GM18507 (cell line): ENCODE measurements around the gene TUBA4A.
"Not testable (repeated sequence)": the region's sequence is repeated elsewhere in the genome, so short reads cannot be mapped to it uniquely, and the experiment has no call there.

Experiments
- DNase-seq: peaks from one replicate; pipeline ENCODE4 v3.0.0; 2011; ENCODE audit warnings: low read depth; ENCODE audit not compliant: insufficient read length; ENCODE audit errors: extremely low spot score
- FAIRE-seq: peaks from 2 replicates; lab custom pipeline; 2011; peaks lifted over from hg19 to GRCh38; lab: Jason Lieb, UNC

The TUBA4A gene

DNA sequence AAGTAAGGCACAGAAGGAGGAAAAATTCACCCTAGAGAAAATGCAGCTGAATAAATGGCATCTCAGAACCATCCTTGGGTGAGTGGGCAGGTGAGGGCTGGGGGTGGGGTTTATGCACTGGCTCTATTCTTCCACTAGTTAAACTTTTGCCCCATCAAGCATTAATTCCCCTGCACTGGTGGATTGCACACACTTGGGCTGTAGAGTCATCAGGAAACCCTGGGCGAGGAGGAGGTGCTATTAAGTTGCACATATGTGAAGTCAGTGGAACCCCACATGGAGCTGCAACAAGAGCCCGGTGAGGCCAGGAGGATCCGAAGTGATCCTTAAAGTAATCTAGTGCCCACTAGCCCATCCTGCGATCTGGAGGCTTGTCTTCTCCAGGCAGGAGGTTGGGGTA is 18.6 kb upstream of the TUBA4A start:
- FAIRE-seq (no peak), DNase-seq (no peak)

DNA sequence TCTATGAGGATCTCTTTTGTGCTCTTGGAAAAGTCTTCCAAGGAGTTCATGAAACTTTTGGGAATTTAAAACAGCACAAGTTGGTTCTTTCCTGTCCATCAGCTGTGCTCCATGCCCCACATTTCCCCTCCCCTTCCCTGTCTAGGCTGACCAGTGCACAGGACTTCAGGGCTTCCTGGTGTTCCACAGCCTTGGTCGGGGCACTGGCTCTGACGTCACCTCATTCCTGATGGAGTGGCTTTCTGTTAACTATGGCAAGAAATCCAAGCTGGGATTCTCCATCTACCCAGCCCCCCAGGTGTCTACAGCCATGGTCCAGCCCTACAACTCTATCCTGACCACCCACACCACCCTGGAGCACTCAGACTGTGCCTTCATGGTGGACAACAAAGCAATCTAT is 17.3 kb upstream of the TUBA4A start:
- FAIRE-seq (no peak), DNase-seq (no peak)

- FAIRE-seq (no peak), DNase-seq (no peak)
These were observed 16.3 kb upstream of the TUBA4A start for GRCh38 chr2:219270055-219270372.

DNA sequence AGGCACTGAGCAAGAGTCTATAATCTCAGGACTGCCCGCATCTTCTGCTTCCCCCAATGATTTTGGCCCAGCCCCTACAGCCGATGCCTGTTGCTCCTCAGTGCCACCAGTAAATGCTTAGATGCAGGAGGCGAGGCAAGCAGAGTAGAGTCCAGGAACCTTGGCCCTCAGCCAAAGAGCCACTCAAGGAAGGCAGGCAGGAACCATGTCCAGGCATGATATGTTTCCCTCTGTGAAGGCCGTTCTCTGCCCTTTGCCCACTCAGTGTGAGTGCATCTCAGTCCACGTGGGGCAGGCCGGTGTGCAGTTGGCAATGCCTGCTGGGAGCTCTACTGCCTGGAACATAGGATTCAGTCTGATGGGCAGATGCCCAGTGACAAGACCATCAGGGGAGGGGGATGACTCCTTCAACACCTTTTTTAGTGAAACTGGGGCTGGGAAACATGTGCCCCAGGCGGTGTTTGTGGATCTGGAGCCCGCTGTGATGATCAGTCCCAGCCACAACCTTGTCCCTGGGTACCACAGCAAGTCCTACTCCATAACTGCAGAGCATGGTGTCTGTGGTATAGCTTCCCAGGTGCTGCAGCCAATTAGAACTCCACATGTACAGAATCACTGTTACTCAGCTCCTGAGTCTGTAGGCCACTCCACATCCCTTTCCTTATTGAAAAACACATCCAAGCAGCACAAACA is 15.8 kb upstream of the TUBA4A start:
- FAIRE-seq (no peak), DNase-seq (no peak)

DNA sequence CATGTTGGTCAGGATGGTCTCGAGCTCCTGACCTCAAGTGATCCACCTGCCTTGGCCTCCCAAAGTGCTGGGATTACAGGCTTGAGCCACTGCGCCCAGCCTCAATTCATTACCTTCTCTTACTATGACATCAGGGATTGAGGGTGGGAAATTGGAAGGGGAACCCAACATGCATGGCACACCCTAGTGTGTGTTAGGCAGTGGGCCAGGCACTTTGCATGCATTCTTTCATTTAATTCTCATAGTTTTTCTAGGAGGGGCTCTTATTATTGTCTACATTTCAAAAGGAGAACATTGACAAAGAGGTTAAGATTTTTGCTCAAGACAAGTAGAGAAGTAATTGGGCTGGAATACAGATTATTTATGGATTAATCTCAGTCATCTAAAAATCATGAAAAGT is 14.6 kb upstream of the TUBA4A start:
- FAIRE-seq (no peak), DNase-seq (no peak)

GRCh38 chr2:219266886-219267285 is 13.2 kb upstream of the TUBA4A start:
- DNase-seq (no peak), FAIRE-seq (no peak)

- DNase-seq (no peak), FAIRE-seq (no peak)
These were observed 12.5 kb upstream of the TUBA4A start for GRCh38 chr2:219266232-219266631.

DNA sequence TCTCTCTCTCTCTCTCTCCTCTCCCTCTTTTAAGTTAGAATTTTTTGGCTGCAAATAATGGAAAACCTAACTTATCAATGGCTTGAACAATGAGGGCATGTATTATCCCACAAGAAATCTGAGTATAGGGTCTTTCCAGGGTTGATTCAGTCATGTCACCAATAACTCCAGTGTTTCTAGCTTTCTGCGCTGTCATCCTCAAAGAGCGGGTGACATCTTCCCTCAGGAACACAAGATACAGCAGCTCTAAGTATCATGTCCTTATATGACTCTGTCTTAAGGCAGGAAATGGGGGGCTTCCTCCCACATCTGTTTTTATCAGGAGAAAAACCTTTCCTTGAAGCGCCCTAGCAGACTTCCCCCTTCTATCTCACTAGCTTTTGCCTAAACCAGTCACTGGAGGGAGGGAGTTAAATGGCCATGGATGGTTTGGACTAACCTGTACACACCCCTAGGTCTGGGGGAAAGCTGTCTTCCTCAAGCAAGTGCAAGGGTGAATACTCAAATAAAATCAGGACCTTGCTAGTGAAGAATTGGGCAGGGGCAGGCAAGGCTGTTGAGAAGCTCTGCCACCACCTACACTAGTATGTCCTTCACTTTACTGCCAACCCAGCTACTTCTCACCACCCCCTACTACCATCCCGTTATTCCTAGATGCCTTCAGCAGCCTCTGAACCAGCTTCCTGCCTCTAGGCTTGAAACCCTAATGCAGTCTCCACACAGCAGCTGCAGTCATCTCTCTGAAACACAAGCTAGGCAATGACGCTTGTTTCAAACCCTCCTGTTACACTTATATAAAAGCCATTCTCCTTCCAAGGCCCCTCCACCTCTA is 7.5 kb upstream of the TUBA4A start:
- no peak for DNase-seq
- no peak for FAIRE-seq

DNA sequence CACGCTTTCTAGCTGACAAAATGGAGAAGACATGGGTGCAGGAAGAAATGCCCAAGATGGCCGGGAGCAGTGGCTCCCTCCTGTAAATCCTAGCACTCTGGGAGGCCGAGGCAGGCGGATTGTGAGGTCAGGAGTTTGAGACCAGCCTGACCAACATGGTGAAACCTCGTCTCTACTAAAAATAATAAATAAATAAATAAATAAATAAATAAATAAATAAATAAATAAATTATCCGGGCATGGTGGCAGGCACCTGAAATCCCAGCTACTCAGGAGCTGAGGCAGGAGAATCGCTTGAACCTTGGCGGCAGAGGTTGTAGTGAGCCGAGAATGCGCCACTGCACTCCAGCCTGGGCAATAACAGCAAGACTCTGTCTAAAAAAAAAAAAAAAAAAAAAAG is 5.2 kb upstream of the TUBA4A start:
- not testable (repeated sequence) for DNase-seq, FAIRE-seq

DNA sequence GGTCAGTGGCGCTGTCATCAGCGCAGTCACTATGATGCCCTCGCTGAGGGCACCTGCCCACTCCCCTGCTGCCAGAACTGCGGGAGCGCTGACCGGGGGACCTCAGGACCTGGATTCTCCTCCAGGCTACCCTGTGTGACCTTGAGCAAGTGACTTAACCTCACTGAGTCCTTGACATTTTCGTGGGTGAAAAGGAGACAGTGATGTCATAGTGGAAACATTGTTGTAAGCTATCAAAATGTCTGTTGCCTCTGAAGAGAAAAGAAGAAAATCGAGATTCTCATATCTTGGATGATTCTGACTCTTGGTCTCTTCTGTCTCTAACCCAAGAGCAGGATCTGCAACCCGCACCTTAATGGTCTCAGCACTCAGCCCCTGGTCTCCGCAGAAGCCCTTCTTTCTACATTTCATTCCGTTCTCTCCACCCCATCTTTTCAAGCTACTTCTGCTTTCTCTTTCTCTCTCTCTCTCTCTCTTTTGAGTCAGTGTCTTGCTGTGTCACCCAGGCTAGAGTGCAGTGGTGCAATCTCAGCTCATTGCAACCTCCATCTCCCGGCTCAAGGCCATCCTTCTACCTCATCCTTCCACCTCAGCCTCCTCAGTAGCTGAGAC is 978 bp upstream of the TUBA4A start:
- no peak for DNase-seq

DNA sequence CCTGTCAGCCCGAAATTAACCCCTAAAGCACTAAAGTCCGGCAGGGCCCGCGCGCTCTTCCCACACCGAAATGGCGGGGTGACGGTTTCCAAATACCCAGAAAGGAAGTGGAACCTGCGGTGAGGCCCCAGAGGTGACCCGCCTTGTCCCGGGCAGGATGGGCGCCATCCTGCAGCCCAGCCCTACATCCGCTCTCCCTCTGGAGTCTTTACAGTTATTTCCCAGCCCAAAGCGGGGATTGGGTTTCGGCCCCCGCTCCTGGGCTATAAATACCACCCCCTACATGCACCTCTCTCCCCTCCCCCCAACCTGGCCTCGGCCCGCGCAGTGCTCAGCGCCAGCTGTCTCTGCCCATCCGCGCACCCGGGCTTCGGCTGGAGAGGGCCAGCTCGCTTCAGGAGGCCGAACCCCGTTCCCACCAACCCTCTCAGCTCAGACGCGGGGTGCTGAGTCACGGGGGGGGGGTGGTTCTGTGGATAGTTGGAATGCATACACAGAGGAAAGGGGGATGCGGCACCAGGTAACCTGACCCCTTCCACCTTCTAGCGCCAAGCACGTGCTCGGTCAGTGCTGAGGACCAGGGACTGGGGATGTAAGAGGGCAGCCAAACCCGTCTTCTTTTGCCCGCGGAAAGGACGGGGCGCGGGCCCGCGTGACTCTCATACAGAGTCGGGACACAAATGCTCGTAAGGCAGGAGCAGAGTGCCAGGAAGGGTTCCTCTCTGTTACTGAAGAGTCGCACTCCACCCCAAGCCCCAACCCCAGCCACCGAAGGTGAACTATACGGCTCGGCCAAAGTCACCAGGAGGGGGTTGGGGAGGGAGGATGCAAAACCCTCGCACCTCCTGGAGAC is 592 bp downstream of the TUBA4A start, which contains the start of gene TUBA4B:
TUBA4B (plus strand) TSS at position 344 of the 853 bp plus-strand sequence; CDS start at position 509, 165 bp downstream.
- peak; percentile 62 for FAIRE-seq

More for the DNA sequence above, 978 bp upstream of the TUBA4A start:
- FAIRE-seq = peak; percentile 69

GRCh38 chr2:219252570-219252899 is 1.2 kb downstream of the TUBA4A start:
- FAIRE-seq = no peak

More for the DNA sequence above, 592 bp downstream of the TUBA4A start, which contains the start of gene TUBA4B:
- DNase-seq = no peak

DNA sequence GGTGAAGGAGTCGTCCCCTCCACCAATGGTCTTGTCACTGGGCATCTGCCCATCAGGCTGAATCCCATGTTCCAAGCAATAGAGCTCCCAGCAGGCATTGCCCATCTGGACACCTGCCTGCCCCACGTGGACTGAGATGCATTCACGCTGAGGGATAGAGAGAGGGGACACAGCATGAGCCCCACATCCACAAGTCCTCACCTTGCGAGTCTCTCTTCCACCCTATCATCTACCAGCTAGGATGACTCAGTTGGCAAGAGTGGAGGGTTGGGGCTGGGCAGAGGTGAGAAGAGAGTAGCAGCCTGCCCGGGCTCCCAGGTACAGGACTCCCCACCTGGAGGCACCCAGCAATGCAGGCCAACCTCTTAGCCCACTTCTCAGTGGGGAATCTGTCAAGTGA is 1.6 kb downstream of the TUBA4A start:
- DNase-seq (no peak), FAIRE-seq (no peak)

More at GRCh38 chr2:219252570-219252899, 1.2 kb downstream of the TUBA4A start:
- no peak for DNase-seq

GRCh38 chr2:219251656-219252055 is 2.1 kb downstream of the TUBA4A start:
- DNase-seq = no peak
- FAIRE-seq = no peak

- DNase-seq (no peak), FAIRE-seq (no peak)
These were observed 3.5 kb downstream of the TUBA4A start for GRCh38 chr2:219250049-219250781.

- FAIRE-seq (peak; percentile 82), DNase-seq (no peak)
These were observed 4.3 kb downstream of the TUBA4A start for GRCh38 chr2:219249203-219249980.

DNA sequence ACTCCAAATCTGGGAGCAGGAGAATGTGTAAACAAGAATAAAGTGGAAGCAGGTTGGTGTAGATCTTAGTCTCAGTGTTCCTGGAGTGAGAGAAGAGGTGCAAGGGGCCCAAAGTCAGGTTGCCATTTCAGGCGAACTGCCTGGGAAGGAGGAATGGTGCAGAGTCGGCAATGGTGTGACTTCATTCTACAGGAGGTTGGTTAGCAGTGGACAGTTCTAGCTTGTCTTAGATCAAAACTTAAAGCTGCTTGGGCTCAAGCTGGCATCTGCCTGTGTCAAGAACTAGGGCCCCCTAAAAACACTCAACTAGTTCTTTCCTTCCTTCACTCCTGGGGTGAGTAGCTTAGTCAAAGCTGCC is 4.9 kb downstream of the TUBA4A start:
- FAIRE-seq = no peak
- DNase-seq = no peak
